Gastroesophageal sphincter (tissue), 3 donors: Measurements from ENCODE around the gene MEX3C.

ENCODE experiments used
- EP300 ChIP-seq: sonication (generic); formaldehyde crosslinking; IDR thresholded peaks from one replicate; pipeline ENCODE4 v1.6.1; 2017; ENCODE audit warnings: antibody characterized with exemption, mild to moderate bottlenecking
- POLR2A ChIP-seq, 2 donors: fragments of 450-650 bp; IDR thresholded peaks; one replicate each; pipeline ENCODE4 v1.6.1; 2017; ENCODE audit warnings: antibody characterized with exemption in 2 of 2, mild to moderate bottlenecking in 2 of 2, moderate library complexity in 1 of 2
- POLR2AphosphoS5 ChIP-seq: sonication (generic); formaldehyde crosslinking; IDR thresholded peaks from one replicate; pipeline ENCODE4 v1.6.1; 2017; ENCODE audit warnings: antibody characterized with exemption
- TF ChIP-seq, protein P1 (sequence below), 4 experiments: fragments of 200-600 bp in 2 of 4; fragments of 450-650 bp in 2 of 4; sonication (generic) in 1 of 4; IDR thresholded peaks; one replicate each; pipeline ENCODE4 v1.5.1; 2017 to 2019; ENCODE audit warnings: antibody characterized with exemption in 4 of 4, mild to moderate bottlenecking in 2 of 4, moderate library complexity in 2 of 4

DNA sequence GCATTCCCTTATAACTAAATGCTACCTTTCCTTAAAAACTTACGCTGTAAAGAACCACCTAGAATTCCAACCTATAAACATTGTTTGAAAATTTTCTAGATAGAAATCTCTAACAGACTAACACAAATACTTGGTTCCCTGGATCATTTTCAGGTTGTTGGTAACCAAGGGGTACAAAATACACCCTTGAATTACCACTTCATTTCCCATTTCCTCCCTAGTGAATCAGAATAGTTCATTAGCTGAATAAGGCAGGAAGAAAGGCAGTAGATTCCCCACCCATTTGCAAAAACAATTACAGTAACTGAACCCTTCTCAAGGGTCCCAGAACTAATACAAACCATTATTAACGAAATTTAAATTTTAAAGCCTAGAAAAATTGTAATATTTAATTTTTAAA, 5.5 kb downstream of the MEX3C start:
- TF ChIP-seq POLR2AphosphoS5 (no peak), POLR2A (IDR thresholded peaks at IDR 0.05) (no peak), EP300 (no peak)
- TF ChIP-seq, protein P1, sequence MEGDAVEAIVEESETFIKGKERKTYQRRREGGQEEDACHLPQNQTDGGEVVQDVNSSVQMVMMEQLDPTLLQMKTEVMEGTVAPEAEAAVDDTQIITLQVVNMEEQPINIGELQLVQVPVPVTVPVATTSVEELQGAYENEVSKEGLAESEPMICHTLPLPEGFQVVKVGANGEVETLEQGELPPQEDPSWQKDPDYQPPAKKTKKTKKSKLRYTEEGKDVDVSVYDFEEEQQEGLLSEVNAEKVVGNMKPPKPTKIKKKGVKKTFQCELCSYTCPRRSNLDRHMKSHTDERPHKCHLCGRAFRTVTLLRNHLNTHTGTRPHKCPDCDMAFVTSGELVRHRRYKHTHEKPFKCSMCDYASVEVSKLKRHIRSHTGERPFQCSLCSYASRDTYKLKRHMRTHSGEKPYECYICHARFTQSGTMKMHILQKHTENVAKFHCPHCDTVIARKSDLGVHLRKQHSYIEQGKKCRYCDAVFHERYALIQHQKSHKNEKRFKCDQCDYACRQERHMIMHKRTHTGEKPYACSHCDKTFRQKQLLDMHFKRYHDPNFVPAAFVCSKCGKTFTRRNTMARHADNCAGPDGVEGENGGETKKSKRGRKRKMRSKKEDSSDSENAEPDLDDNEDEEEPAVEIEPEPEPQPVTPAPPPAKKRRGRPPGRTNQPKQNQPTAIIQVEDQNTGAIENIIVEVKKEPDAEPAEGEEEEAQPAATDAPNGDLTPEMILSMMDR (IDR thresholded peaks at IDR 0.05) = no peak
